Loucy (cell line): ENCODE results near the gene CCDC28A.

Experiments
- H2AFZ ChIP-seq: fragments of 200-600 bp; sonication (generic); 2 replicates; pipeline ENCODE4 v1.6.0; 2016; ENCODE audit warnings: antibody characterized with exemption, mild to moderate bottlenecking, low read length, moderate library complexity
- H3F3A ChIP-seq: fragments of 200-600 bp; 2 replicates; pipeline ENCODE4 v1.6.0; 2016; ENCODE audit warnings: antibody characterized with exemption, low read depth, mild to moderate bottlenecking
- H3K27me3 ChIP-seq: fragments of 200-600 bp; sonication (generic); 2 replicates; pipeline ENCODE4 v1.6.1; 2014; ENCODE audit warnings: low read length, mild to moderate bottlenecking; ENCODE audit not compliant: insufficient read depth, poor library complexity, severe bottlenecking
- H3K36me3 ChIP-seq: fragments of 200-600 bp; sonication (generic); 2 replicates; pipeline ENCODE4 v1.6.1; 2016; ENCODE audit warnings: low read length; ENCODE audit not compliant: insufficient read depth
- H3K4me1 ChIP-seq: fragments of 200-600 bp; sonication (generic); 2 replicates; pipeline ENCODE4 v1.5.1; 2014; ENCODE audit warnings: low read length, mild to moderate bottlenecking; ENCODE audit not compliant: insufficient read depth, poor library complexity, severe bottlenecking
- H3K4me2 ChIP-seq: fragments of 200-600 bp; sonication (generic); 2 replicates; pipeline ENCODE4 v1.6.0; 2014; ENCODE audit warnings: antibody characterized with exemption, low read length, low read depth, mild to moderate bottlenecking; ENCODE audit not compliant: poor library complexity, severe bottlenecking
- H3K4me3 ChIP-seq: fragments of 200-600 bp; sonication (generic); 2 replicates; pipeline ENCODE4 v1.5.1; 2014; ENCODE audit warnings: low read length, mild to moderate bottlenecking, mixed read lengths; ENCODE audit not compliant: poor library complexity, severe bottlenecking
- H3K79me2 ChIP-seq: fragments of 200-600 bp; sonication (generic); 2 replicates; pipeline ENCODE4 v1.6.1; 2014; ENCODE audit warnings: low read length; ENCODE audit not compliant: insufficient read depth
- H3K9ac ChIP-seq: fragments of 200-600 bp; sonication (generic); 2 replicates; pipeline ENCODE4 v1.6.0; 2014; ENCODE audit warnings: mild to moderate bottlenecking, low read depth, low read length, moderate library complexity; ENCODE audit not compliant: poor library complexity, severe bottlenecking
- H3K9me2 ChIP-seq: fragments of 200-600 bp; sonication (generic); replicated peaks from 2 replicates; pipeline ENCODE4 v1.6.1; 2016; ENCODE audit warnings: low read depth, low read length, mixed read lengths
- H3K9me3 ChIP-seq: fragments of 200-600 bp; sonication (generic); 2 replicates; pipeline ENCODE4 v1.6.1; 2014; ENCODE audit warnings: mild to moderate bottlenecking, antibody characterized with exemption, low read length, low read depth; ENCODE audit not compliant: insufficient read depth
- H4K20me1 ChIP-seq: fragments of 200-600 bp; sonication (generic); 2 replicates; pipeline ENCODE4 v1.6.0; 2014; ENCODE audit warnings: antibody characterized with exemption, low read length, mild to moderate bottlenecking; ENCODE audit not compliant: insufficient read depth, poor library complexity, severe bottlenecking
- CTCF ChIP-seq: fragments of 200-600 bp; sonication (generic); conservative IDR thresholded peaks from 2 replicates; pipeline ENCODE4 v1.5.1; 2014; ENCODE audit warnings: mild to moderate bottlenecking, antibody characterized with exemption, low read length
- EZH2phosphoT487 ChIP-seq: fragments of 200-600 bp; IDR thresholded peaks from 2 replicates; pipeline ENCODE4 v1.6.1; 2018; ENCODE audit warnings: antibody characterized with exemption, mild to moderate bottlenecking, moderate library complexity, borderline replicate concordance

CCDC28A gene

GRCh38 chr6:138796771-138797170, 23.2 kb downstream of the CCDC28A start:
- H3K9ac ChIP-seq = no peak overlapping the region
- no peak overlapping the region for H3K4me3 ChIP-seq
- H3K4me2 ChIP-seq = no peak overlapping the region

GRCh38 chr6:138797806-138798446, 24.4 kb downstream of the CCDC28A start:
- Histone ChIP-seq H3K9ac (no peak overlapping the region), H3K27me3 (no peaks in the 10 kb centered on the region), H3K4me3 (no peak overlapping the region), H4K20me1 (no peaks in the 10 kb centered on the region), H3F3A (no peaks in the 10 kb centered on the region), H2AFZ (no peak overlapping the region), H3K4me1 (no peaks in the 10 kb centered on the region), H3K9me2 (no peaks in the 10 kb centered on the region), H3K4me2 (no peak overlapping the region), H3K79me2 (no peaks in the 10 kb centered on the region), H3K9me3 (no peaks in the 10 kb centered on the region), H3K36me3 (no peaks in the 10 kb centered on the region)
- TF ChIP-seq EZH2phosphoT487 = no peak
- no peak for TF ChIP-seq CTCF

More at GRCh38 chr6:138796771-138797170, 23.2 kb downstream of the CCDC28A start:
- H3K27me3 ChIP-seq = no peaks in the 10 kb centered on the region
- no peak overlapping the region for H2AFZ ChIP-seq
- H3K79me2 ChIP-seq = no peaks in the 10 kb centered on the region
- TF ChIP-seq CTCF (no peak), EZH2phosphoT487 (no peak)
- H3K9me3 ChIP-seq = no peaks in the 10 kb centered on the region
- no peaks in the 10 kb centered on the region for H3K9me2 ChIP-seq
- no peaks in the 10 kb centered on the region for H4K20me1 ChIP-seq
- H3K36me3 ChIP-seq = no peaks in the 10 kb centered on the region
- no peaks in the 10 kb centered on the region for H3F3A ChIP-seq
- no peaks in the 10 kb centered on the region for H3K4me1 ChIP-seq

GRCh38 chr6:138800377-138801150, 27.0 kb downstream of the CCDC28A start:
- no peaks in the 10 kb centered on the region for H3K79me2 ChIP-seq
- H3K4me2 ChIP-seq = no peak overlapping the region
- H2AFZ ChIP-seq = peak overlapping the region; percentile 72
- H3K27me3 ChIP-seq = no peaks in the 10 kb centered on the region
- no peak overlapping the region for H3K9ac ChIP-seq
- H4K20me1 ChIP-seq = no peaks in the 10 kb centered on the region
- H3F3A ChIP-seq = no peaks in the 10 kb centered on the region
- TF ChIP-seq CTCF = no peak
- TF ChIP-seq EZH2phosphoT487 = no peak
- H3K4me1 ChIP-seq = no peaks in the 10 kb centered on the region
- no peak overlapping the region for H3K4me3 ChIP-seq
- no peaks in the 10 kb centered on the region for H3K9me3 ChIP-seq
- no peaks in the 10 kb centered on the region for H3K9me2 ChIP-seq
- no peaks in the 10 kb centered on the region for H3K36me3 ChIP-seq
